ENCODE measurements around the gene PTGDS.

PTGDS gene

GRCh38 chr9:136957901-136958300 lies 19.4 kb upstream of the PTGDS start:
- no peak for DNase-seq (ENCODE audit: low spot score)

- DNase-seq (ENCODE audit: low spot score), result no peak
Measured at GRCh38 chr9:136958473-136958872, 18.8 kb upstream of the PTGDS start.

GRCh38 chr9:136958898-136959850 lies 18.1 kb upstream of the PTGDS start:
- DNase-seq (ENCODE audit: low spot score), result no peak

- DNase-seq (ENCODE audit: low spot score), result peak; percentile 41
Measured at GRCh38 chr9:136960212-136960937, 16.9 kb upstream of the PTGDS start.

- DNase-seq (ENCODE audit: low spot score), result no peak
Measured at GRCh38 chr9:136960938-136961275, 16.4 kb upstream of the PTGDS start.

GRCh38 chr9:136961279-136962065 lies 15.8 kb upstream of the PTGDS start:
- no peak for DNase-seq (ENCODE audit: low spot score)

- no peak for DNase-seq (ENCODE audit: low spot score)
Measured at GRCh38 chr9:136962163-136962562, 15.1 kb upstream of the PTGDS start.

GRCh38 chr9:136962701-136963248 lies 14.5 kb upstream of the PTGDS start:
- DNase-seq (ENCODE audit: low spot score), result no peak

GRCh38 chr9:136963341-136963740 lies 14.0 kb upstream of the PTGDS start:
- no peak for DNase-seq (ENCODE audit: low spot score)

GRCh38 chr9:136963751-136964150 lies 13.6 kb upstream of the PTGDS start:
- no peak for DNase-seq (ENCODE audit: low spot score)

- no peak for DNase-seq (ENCODE audit: low spot score)
Measured at GRCh38 chr9:136964171-136964689, 13.1 kb upstream of the PTGDS start.

- no peak for DNase-seq (ENCODE audit: low spot score)
Measured at GRCh38 chr9:136964833-136965422, 12.4 kb upstream of the PTGDS start.

- DNase-seq (ENCODE audit: low spot score), result peak; percentile 51
Measured at GRCh38 chr9:136965771-136966484, 11.4 kb upstream of the PTGDS start.

- no peak for DNase-seq (ENCODE audit: low spot score)
Measured at GRCh38 chr9:136968333-136969127, 8.8 kb upstream of the PTGDS start.

- no peak for DNase-seq (ENCODE audit: low spot score)
Measured at GRCh38 chr9:136969150-136969549, 8.2 kb upstream of the PTGDS start.

GRCh38 chr9:136969774-136970173 lies 7.5 kb upstream of the PTGDS start:
- no peak for DNase-seq (ENCODE audit: low spot score)

GRCh38 chr9:136970361-136970760 lies 6.9 kb upstream of the PTGDS start:
- no peak for DNase-seq (ENCODE audit: low spot score)

GRCh38 chr9:136971746-136972145 lies 5.6 kb upstream of the PTGDS start:
- DNase-seq (ENCODE audit: low spot score), result no peak

- no peak for DNase-seq (ENCODE audit: low spot score)
Measured at GRCh38 chr9:136972335-136972734, 5.0 kb upstream of the PTGDS start.

- no peak for DNase-seq (ENCODE audit: low spot score)
Measured at GRCh38 chr9:136972743-136973142, 4.6 kb upstream of the PTGDS start.
